ENCODE measurements around the gene KREMEN2.
"Not testable (repeated sequence)": the region's sequence is repeated elsewhere in the genome, so short reads cannot be mapped to it uniquely, and the experiment has no call there.

KREMEN2 gene

GRCh38 chr16:2963723-2964474 is at the start of gene KREMEN2:
Gene KREMEN2, plus strand, starts transcription at chr16:2964275. Its CDS starts 246 bp downstream, at chr16:2964521.
- peak; percentile 43 for DNase-seq (ENCODE audit: low spot score)

GRCh38 chr16:2915196-2915929 is 48.7 kb upstream of the KREMEN2 start:
- no peak for DNase-seq (ENCODE audit: low spot score)

- DNase-seq (ENCODE audit: low spot score), result peak; percentile 75
These were observed 44.4 kb upstream of the KREMEN2 start for GRCh38 chr16:2919511-2920255.

GRCh38 chr16:2923481-2923880 is 40.6 kb upstream of the KREMEN2 start:
- no peak for DNase-seq (ENCODE audit: low spot score)

GRCh38 chr16:2924901-2925755 is 38.9 kb upstream of the KREMEN2 start:
- DNase-seq (ENCODE audit: low spot score), result no peak

GRCh38 chr16:2925951-2926649 is 38.0 kb upstream of the KREMEN2 start:
- no peak for DNase-seq (ENCODE audit: low spot score)

GRCh38 chr16:2926650-2926999 is 37.5 kb upstream of the KREMEN2 start:
- no peak for DNase-seq (ENCODE audit: low spot score)

GRCh38 chr16:2927010-2927646 is 36.9 kb upstream of the KREMEN2 start:
- peak; percentile 88 for DNase-seq (ENCODE audit: low spot score)

- DNase-seq (ENCODE audit: low spot score), result not testable (repeated sequence)
These were observed 35.9 kb upstream of the KREMEN2 start for GRCh38 chr16:2928151-2928550.

GRCh38 chr16:2928796-2929195 is 35.3 kb upstream of the KREMEN2 start:
- no peak for DNase-seq (ENCODE audit: low spot score)

- DNase-seq (ENCODE audit: low spot score), result no peak
These were observed 34.4 kb upstream of the KREMEN2 start for GRCh38 chr16:2929693-2930092.

- no peak for DNase-seq (ENCODE audit: low spot score)
These were observed 33.8 kb upstream of the KREMEN2 start for GRCh38 chr16:2930236-2930635.

- not testable (repeated sequence) for DNase-seq (ENCODE audit: low spot score)
These were observed 32.7 kb upstream of the KREMEN2 start for GRCh38 chr16:2931231-2931914.

- DNase-seq (ENCODE audit: low spot score), result no peak
These were observed 30.9 kb upstream of the KREMEN2 start for GRCh38 chr16:2933136-2933535.

- DNase-seq (ENCODE audit: low spot score), result no peak
These were observed 30.4 kb upstream of the KREMEN2 start for GRCh38 chr16:2933701-2934100.

- no peak for DNase-seq (ENCODE audit: low spot score)
These were observed 29.6 kb upstream of the KREMEN2 start for GRCh38 chr16:2934450-2934849.

- no peak for DNase-seq (ENCODE audit: low spot score)
These were observed 27.6 kb upstream of the KREMEN2 start for GRCh38 chr16:2936436-2937011.

GRCh38 chr16:2937170-2937569 is 26.9 kb upstream of the KREMEN2 start:
- peak; percentile 5 for DNase-seq (ENCODE audit: low spot score)

GRCh38 chr16:2938206-2938605 is 25.9 kb upstream of the KREMEN2 start:
- no peak for DNase-seq (ENCODE audit: low spot score)

- DNase-seq (ENCODE audit: low spot score), result no peak
These were observed 24.1 kb upstream of the KREMEN2 start for GRCh38 chr16:2939968-2940367.
